Posterior cingulate gyrus (tissue), 11 donors: ENCODE results near the gene CUL1.

Source experiments
- DNase-seq, 10 donors: peaks; one replicate each; pipeline versions ENCODE4 v3.0.0 to v3.0.0-alpha.2; 2020 to 2021; ENCODE audit warnings: mixed read lengths in 3 of 10
- intact Hi-C: fragments of 100-400 bp; cut with DNase I; formaldehyde crosslinking; loops from one replicate; pipeline ENCODE4 v1.15.1; 2023

The CUL1 gene

DNA sequence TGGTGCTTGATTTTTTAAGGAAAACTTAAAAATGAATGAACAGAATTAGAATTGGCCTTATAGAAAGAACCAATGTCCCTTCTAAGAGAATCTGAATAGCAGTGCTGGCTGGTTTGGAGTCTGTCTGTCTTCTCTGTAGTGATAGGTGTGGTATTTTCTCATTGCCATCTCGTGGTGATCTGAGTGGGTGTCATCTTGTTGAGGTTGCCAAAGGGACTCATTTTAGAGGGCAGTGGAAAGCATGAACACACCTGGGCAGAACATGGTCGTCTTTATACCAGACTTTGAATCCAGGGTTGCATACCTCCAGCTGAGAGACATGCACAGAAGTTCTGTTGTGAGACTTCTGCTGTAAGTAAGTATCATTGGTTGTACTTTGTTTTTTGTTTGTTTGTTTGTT, 15.8 kb downstream of the CUL1 start:
- intact Hi-C loops: no loop called here

GRCh38 chr7:148715027-148715426, 16.3 kb downstream of the CUL1 start:
- intact Hi-C loops: no loop called here
- no peak for DNase-seq

More for the DNA sequence above, 15.8 kb downstream of the CUL1 start:
- no peak for DNase-seq

DNA sequence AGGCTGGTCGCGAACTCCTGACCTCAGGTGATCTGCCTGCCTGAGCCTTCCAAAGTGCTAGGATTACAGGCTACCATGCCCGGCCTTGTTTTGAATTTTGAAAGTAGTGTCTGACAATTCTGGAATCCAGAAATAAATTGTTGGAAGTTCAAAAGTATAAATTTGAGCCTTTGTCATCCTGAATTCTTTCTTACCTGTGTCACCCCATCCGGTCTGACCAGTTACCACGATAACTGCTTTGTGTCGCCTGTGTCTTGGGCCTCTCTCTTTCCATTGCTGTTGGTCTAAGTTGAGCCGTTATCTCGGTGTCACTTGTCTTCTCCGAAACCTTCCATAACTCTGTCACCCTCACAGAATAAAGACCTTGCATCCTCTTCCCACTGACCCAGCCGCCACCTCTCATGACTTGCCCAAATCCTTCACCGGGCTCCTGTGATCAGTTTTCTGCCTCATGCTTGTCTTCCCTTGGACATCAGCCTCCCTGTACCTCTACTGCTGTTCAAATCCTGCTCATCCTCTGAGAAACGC, 18.6 kb downstream of the CUL1 start:
- intact Hi-C loops: no loop called here
- no peak for DNase-seq

DNA sequence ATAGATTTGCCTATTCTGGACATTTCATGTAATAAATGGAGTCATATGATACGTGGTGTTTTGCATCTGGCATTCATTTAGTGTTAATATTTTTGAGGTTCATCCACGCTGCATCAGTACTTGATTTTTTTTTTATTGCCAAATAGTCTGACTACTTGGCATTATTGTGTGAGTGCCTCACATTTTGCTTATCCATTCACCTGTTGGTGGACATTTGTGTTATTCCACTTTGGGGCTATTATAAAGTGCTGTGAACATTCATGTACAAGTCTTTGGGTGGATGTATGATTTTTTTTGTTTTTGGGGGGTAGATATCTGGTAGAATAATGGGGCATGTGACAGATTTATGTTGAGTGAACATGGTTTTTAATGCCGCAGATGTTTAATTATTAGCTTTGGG, 19.7 kb downstream of the CUL1 start:
- intact Hi-C loops: no loop called here

DNA sequence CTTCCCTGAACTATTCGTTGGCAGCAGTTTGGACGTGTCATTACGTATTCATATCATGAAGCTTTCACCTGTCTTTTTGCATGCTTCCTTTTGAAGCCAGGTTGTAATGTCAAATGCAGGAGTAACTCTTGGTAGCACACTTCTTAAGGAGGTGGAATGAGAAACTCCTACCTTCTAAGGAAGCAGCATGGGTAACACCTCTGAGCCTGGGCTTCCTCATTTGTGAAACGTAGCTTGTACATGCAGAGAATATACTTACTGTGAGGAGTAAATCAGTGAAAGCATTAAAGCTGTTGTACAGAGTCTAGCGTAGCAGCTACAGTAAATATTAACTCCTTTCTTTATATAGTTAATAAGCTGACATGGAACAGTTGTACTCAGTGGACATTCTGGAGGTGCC, 21.1 kb downstream of the CUL1 start:
- intact Hi-C loops: no loop called here
- no peak for DNase-seq

More for the DNA sequence above, 19.7 kb downstream of the CUL1 start:
- DNase-seq: no peak

DNA sequence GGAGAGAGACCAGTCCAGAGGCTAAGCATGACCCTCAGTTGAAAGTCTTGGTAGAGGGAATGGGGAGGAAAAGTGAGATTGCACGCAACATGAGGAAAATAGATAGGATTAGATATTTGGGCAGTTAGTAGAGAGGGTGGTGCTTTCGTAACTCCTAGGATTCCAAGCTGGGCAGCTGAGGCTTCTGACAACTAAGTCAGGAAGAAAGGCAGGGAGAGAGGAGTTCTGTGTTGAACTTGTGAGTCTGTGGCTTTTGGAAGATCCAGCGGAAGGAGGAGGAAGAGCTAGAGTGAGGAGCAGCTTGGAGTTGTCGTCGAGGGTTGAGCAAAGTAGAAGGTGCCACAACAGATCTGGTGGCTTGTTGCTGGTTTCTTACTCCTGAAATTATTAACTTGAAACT, 21.8 kb downstream of the CUL1 start:
- no peak for DNase-seq
- intact Hi-C loops: no loop called here

DNA sequence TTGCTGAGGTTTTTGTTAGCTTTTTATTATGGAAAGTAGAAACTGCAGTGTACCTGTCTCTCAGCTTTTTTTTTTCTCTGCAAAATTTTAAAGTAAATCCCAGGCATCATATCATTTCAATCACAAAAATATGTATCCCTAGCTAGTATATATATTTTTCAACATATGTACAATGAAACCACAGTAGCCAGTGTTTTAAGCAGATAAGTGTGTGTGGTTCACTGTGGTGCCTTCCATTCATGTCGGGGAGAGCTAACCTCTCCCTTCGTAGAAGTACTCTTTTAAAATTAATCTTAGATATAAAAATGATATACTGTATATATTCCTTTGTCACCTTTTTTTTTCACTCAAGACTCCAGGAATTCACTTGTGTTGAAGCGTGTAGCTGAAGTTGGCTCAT, 22.7 kb downstream of the CUL1 start:
- DNase-seq: no peak
- intact Hi-C loops: no loop called here

GRCh38 chr7:148722340-148723165, 23.9 kb downstream of the CUL1 start:
- no peak for DNase-seq
- intact Hi-C loops: no loop called here

GRCh38 chr7:148723166-148723559, 24.5 kb downstream of the CUL1 start:
- intact Hi-C loops: no loop called here

DNA sequence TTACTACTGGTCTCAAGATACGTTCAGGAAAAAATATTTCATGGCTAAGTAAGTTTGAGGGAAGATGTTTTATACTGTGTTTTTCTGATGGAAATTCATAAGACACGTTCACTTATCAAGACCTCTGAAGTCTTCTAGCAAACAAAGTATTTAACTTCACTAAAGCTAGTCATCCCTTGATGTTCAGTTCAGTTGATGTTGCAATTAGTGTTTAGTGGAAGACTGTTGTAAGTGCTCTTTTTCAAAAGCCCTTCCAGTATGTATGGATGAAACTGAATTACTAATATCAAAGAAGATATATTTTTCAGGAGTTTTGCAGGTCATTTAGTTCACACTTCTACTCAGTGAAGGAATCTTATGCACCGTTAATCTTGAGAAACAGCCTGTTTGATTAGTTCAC, 25.1 kb downstream of the CUL1 start:
- no peak for DNase-seq
- intact Hi-C loops: no loop called here

More at GRCh38 chr7:148723166-148723559, 24.5 kb downstream of the CUL1 start:
- no peak for DNase-seq

DNA sequence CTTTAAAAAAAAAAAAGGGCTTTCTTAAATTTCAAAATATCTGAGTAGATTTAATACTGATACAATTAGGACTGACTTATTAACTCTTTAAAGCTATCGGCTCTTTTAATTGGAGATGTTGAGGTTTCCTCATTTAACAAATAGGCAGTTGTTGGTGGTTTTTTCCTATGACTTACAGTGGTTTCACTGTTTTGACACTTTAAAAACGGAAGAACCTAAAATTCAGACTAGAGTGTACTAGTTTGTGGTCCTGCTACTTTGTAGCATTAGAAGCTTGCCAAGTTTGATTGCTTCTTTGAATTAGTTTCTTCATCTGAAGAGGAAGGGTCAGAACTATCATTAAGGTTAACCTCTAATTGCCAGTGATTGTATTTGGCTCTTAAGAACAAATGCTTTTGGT, 27.7 kb downstream of the CUL1 start:
- DNase-seq: no peak
- intact Hi-C loops: no loop called here

DNA sequence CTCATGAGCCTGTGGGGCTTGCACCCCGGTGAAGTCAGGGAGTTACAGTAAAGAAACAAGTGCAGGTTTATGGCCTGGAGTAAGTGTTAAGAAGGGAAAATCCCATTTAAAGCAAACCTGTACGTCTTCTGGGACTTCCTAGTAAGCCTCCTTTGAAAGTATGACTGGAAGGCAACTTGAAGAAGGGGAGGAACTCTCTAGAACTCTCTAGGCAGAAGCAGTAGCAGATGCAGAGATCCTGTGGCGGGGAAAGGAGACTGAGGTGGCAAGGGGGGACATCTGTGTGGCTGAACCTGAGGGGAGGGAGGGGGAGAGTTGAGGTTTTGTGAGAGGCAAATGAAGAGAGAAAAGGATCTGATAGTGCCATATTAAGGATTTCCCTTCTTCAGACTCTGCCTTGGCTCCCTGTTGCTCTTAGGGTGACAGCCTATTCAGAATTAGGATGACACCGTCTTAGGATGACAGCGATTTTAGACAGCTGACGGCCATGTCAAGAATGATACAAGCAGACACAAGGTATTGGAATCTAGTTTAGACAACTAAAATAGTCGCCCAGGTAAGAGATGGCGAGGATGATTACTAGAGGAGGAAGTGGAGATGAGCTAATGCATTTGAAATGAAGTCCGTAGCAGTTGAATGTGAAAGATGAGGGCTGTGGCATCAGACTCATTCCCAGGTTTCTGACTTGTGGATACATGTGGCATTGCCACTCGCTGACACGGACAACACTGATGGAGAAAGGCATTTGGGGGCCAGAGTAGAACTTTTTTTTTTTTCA, 29.0 kb downstream of the CUL1 start:
- intact Hi-C loops: no loop called here

GRCh38 chr7:148729984-148730733, 31.5 kb downstream of the CUL1 start:
- DNase-seq: peak in 1 of 10 donors; percentile 66
- intact Hi-C loops: no loop called here

More for the DNA sequence above, 29.0 kb downstream of the CUL1 start:
- DNase-seq: no peak

DNA sequence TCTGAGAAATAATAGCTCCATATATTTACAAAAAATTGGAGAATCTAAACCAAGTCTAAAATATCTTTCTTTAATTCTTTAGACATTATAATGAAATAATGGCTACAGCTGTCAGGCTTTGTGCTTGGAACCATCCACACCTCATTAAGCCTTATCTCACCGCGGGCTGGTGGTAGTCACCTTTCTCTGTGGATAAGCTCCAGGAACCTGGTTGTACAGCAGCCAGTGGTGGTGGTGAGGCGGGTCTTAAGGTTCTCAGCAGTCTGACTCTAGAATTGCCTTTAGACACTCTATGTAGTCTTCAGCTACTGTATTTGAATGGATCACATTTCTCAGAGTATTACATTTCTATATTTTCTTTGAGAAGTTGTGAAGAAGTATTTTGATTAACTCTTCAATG, 34.2 kb downstream of the CUL1 start:
- no peak for DNase-seq
- intact Hi-C loops: no loop called here

DNA sequence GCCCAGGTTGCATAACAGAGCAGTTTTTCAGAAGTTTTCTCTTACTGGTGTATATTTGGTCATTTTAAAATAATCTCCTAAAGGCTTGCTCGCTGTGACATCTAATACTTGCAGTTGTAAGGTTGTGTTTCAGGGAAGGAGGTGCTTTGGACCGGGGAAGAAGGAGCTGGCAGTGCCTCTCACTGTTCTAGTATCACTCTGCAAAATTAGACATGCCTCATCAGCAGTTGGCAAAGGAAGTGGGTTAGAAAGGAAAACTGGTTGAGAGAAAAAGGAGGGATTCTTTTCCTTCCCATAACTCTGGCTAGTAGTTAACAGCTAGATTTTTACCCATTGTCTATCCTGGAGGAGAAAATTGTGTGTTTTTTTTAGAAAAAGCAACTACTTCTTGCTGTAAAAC, 34.8 kb downstream of the CUL1 start:
- intact Hi-C loops: no loop called here
- DNase-seq: no peak

- DNase-seq: peak in 1 of 10 donors; percentile 63
- intact Hi-C loops: no loop called here
Measured at GRCh38 chr7:148735141-148735540, 36.4 kb downstream of the CUL1 start.

DNA sequence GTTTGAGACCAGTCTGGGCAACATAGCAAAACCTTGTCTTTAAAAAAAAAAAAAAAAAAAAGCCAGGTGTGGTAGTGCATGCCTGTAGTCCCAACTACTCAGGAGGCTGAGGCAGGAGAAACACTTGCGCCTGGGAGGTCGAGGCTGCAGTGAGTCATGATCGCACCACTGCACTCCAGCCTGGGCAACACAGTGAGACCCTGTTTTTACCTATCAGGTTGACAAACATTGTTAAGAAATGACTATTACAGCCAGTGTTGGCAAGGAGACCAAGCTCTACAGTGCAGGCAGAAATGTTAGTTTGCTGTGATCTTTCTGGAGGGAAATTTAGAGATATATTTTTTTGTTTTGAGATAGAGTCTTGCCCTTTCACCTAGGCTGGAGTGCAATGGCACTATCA, 37.3 kb downstream of the CUL1 start:
- no peak for DNase-seq
- intact Hi-C loops: no loop called here

DNA sequence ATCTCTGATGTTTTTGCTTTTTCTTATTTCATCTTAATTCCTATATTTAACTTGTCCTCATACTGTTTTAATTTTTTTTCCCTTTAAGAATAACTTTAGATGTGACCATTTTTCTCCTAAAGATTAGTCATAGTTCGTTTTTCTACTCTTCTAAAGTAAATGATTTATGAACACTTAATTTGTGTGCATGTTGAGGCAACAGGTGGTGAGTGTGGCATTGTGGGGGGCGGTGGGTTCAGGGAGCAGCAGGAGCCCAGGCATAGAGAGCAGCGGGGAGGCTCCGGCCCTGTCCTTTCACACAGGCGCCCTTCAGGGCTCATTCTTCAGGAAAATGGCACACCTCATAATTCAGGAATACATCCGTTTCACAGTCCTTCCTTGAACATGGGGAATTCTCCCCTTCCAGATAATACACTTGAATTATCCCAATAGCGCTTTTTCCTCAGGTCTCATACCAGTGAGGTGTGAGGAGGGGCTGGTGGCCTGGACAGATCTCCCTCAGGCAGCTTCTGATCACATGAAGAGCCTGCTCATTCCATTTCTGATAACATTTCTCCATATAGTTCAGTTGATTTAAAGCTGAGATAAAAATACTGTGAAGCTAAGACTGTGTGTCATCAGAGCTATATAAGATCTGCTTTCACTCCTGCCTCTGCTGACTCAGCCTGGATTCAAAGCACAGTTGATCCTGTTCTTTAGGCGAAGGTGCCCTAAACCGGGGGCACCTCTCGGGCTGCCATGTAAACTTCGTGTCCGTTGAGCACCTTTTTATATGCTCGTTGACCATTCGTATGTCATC, 40.2 kb downstream of the CUL1 start:
- intact Hi-C loops: no loop called here
- DNase-seq: no peak

GRCh38 chr7:148746135-148746534, 47.4 kb downstream of the CUL1 start:
- no peak for DNase-seq
- intact Hi-C loops: no loop called here

GRCh38 chr7:148747274-148747673, 48.6 kb downstream of the CUL1 start:
- intact Hi-C loops: no loop called here
- DNase-seq: no peak
